H1 (cell line): ENCODE measurements around the gene MAJIN. TPM values are rescaled to one million over a fixed set of nuclear protein-coding genes. Genes with fewer than 3 reads are reported as not detected.

Source experiments
- CTCF ChIA-PET: fragments of 300-600 bp; sonication (Branson Sonifier 250); formaldehyde crosslinking; loops from one replicate; lab custom pipeline; 2021; ENCODE audit not compliant: partially characterized antibody; lab: Charles Lee
- POLR2A ChIA-PET: fragments of 300-600 bp; sonication (Branson Sonifier 250); formaldehyde crosslinking; loops from one replicate; lab custom pipeline; 2021; ENCODE audit warnings: inconsistent platforms; ENCODE audit not compliant: partially characterized antibody; lab: Charles Lee
- DNase-seq, 2 experiments: peaks; one replicate each; pipeline versions ENCODE4 v3.0.0 to v3.0.0-alpha.2; 2010 to 2022; ENCODE audit warnings: low spot score in 2 of 2, low read depth in 1 of 2, mixed read lengths in 1 of 2
- FAIRE-seq: peaks from 2 replicates; lab custom pipeline; 2011; peaks lifted over from hg19 to GRCh38; lab: Jason Lieb, UNC
- H2AFZ ChIP-seq: 2 replicates; pipeline ENCODE4 v1.8.1; 2012; ENCODE audit warnings: low read length, inconsistent platforms
- H2AK5ac ChIP-seq: 2 replicates; pipeline ENCODE4 v1.6.1; 2013; ENCODE audit warnings: low read depth, low read length
- H2BK120ac ChIP-seq: replicated peaks from 2 replicates; pipeline ENCODE3; 2013; ENCODE audit warnings: low read depth, low read length, inconsistent platforms
- H2BK12ac ChIP-seq: 2 replicates; pipeline ENCODE4 v1.6.1; 2013; ENCODE audit warnings: low read depth, low read length
- H2BK15ac ChIP-seq: 2 replicates; pipeline ENCODE4 v1.6.1; 2013; ENCODE audit warnings: low read length
- H2BK20ac ChIP-seq: 2 replicates; pipeline ENCODE4 v1.6.1; 2013; ENCODE audit warnings: low read length
- H2BK5ac ChIP-seq: 2 replicates; pipeline ENCODE4 v1.6.1; 2013; ENCODE audit warnings: low read depth, low read length
- H3K14ac ChIP-seq: 2 replicates; pipeline ENCODE4 v1.6.1; 2013; ENCODE audit warnings: inconsistent platforms; ENCODE audit not compliant: insufficient read length
- H3K18ac ChIP-seq: 2 replicates; pipeline ENCODE4 v1.6.1; 2013; ENCODE audit warnings: low read length; ENCODE audit errors: extremely low read depth
- H3K23ac ChIP-seq: 2 replicates; pipeline ENCODE4 v1.6.1; 2013; ENCODE audit warnings: inconsistent platforms; ENCODE audit not compliant: insufficient read length
- H3K23me2 ChIP-seq: 2 replicates; pipeline ENCODE4 v1.6.1; 2013; ENCODE audit warnings: low read depth, low read length
- H3K27ac ChIP-seq: 2 replicates; pipeline ENCODE4 v1.6.1; 2011; ENCODE audit warnings: low read depth, low read length, inconsistent platforms
- H3K27me3 ChIP-seq, 4 experiments: replicated peaks in 1 of 4; 1 replicate in 1 of 4; 2 replicates in 3 of 4; pipeline versions ENCODE4 v1.6.1 to v1.8.1; 2011 to 2013; ENCODE audit warnings: low read length in 3 of 4, mild to moderate bottlenecking in 3 of 4, inconsistent platforms in 2 of 4, mixed read lengths in 2 of 4, moderate library complexity in 1 of 4; ENCODE audit not compliant: control insufficient read depth in 3 of 4, insufficient read depth in 3 of 4; ENCODE audit errors: extremely low read depth in 1 of 4
- H3K36me3 ChIP-seq, 4 experiments: 2 replicates each; pipeline versions ENCODE4 v1.6.1 to v1.8.1; 2011 to 2013; ENCODE audit warnings: mild to moderate bottlenecking in 4 of 4, low read length in 3 of 4, moderate library complexity in 2 of 4, control low read depth in 1 of 4, inconsistent platforms in 1 of 4; ENCODE audit not compliant: insufficient read depth in 4 of 4, control insufficient read depth in 2 of 4
- H3K4ac ChIP-seq: replicated peaks from 2 replicates; pipeline ENCODE3; 2013; ENCODE audit warnings: low read length, low read depth, mixed read lengths, inconsistent platforms; ENCODE audit not compliant: insufficient read length
- H3K4me1 ChIP-seq, 4 experiments: replicated peaks in 1 of 4; 1 replicate in 1 of 4; 2 replicates in 3 of 4; pipeline versions ENCODE4 v1.6.1 to v1.8.1; 2011 to 2013; ENCODE audit warnings: low read length in 3 of 4, inconsistent platforms in 2 of 4, mixed read lengths in 1 of 4; ENCODE audit not compliant: insufficient read depth in 4 of 4, control insufficient read depth in 3 of 4
- H3K4me2 ChIP-seq, 2 experiments: 2 replicates each; pipeline versions ENCODE4 v1.6.1 to v1.8.1; 2011 to 2013; ENCODE audit warnings: low read depth in 2 of 2, low read length in 2 of 2, control low read depth in 1 of 2, inconsistent platforms in 1 of 2, mild to moderate bottlenecking in 1 of 2; ENCODE audit not compliant: insufficient read depth in 1 of 2
- H3K4me3 ChIP-seq, 4 experiments: fragments of 200-600, 300-600 bp in 1 of 4; sonication (generic), shearing (Covaris generic), sonication (Bioruptor Twin) in 1 of 4; 2 replicates each; pipeline versions ENCODE4 v1.5.1 to v1.8.1; 2011 to 2016; ENCODE audit warnings: low read length in 4 of 4, low read depth in 3 of 4, control low read depth in 2 of 4, inconsistent platforms in 2 of 4, mild to moderate bottlenecking in 2 of 4, mixed read lengths in 1 of 4, moderate library complexity in 1 of 4; ENCODE audit not compliant: insufficient read depth in 2 of 4; ENCODE audit errors: extremely low read depth in 1 of 4
- H3K56ac ChIP-seq: replicated peaks from 2 replicates; pipeline ENCODE3; 2013; ENCODE audit warnings: low read depth, mild to moderate bottlenecking, mixed read lengths, low read length, inconsistent platforms; ENCODE audit not compliant: insufficient read length
- H3K79me1 ChIP-seq: 2 replicates; pipeline ENCODE4 v1.6.1; 2013; ENCODE audit warnings: low read depth, low read length, control low read depth
- H3K79me2 ChIP-seq, 2 experiments: 2 replicates each; pipeline versions ENCODE4 v1.6.1 to v1.8.1; 2012 to 2013; ENCODE audit warnings: low read length in 2 of 2, mild to moderate bottlenecking in 2 of 2, inconsistent platforms in 1 of 2; ENCODE audit not compliant: insufficient read depth in 2 of 2, control insufficient read depth in 1 of 2
- H3K9ac ChIP-seq, 4 experiments: replicated peaks in 1 of 4; 1 replicate in 1 of 4; 2 replicates in 3 of 4; pipeline versions ENCODE4 v1.6.1 to v1.8.1; 2011 to 2013; ENCODE audit warnings: low read depth in 3 of 4, low read length in 3 of 4, control low read depth in 2 of 4, mild to moderate bottlenecking in 2 of 4, moderate library complexity in 2 of 4, inconsistent platforms in 1 of 4; ENCODE audit errors: extremely low read depth in 1 of 4
- H3K9me3 ChIP-seq, 2 experiments: 2 replicates each; pipeline versions ENCODE4 v1.6.1 to v1.8.1; 2012 to 2013; ENCODE audit warnings: mild to moderate bottlenecking in 2 of 2, moderate library complexity in 2 of 2, control low read depth in 1 of 2, inconsistent platforms in 1 of 2, low read depth in 1 of 2, low read length in 1 of 2, mixed read lengths in 1 of 2; ENCODE audit not compliant: insufficient read depth in 2 of 2
- H4K20me1 ChIP-seq, 2 experiments: replicated peaks in 1 of 2; 2 replicates each; pipeline versions ENCODE3 to v1.8.1; 2011 to 2013; ENCODE audit warnings: inconsistent platforms in 2 of 2, low read length in 2 of 2, mild to moderate bottlenecking in 1 of 2; ENCODE audit not compliant: insufficient read depth in 2 of 2, control insufficient read depth in 1 of 2
- H4K5ac ChIP-seq: 2 replicates; pipeline ENCODE4 v1.6.1; 2013; ENCODE audit warnings: low read length, low read depth, mixed read lengths, inconsistent platforms; ENCODE audit not compliant: insufficient read length
- H4K8ac ChIP-seq: 2 replicates; pipeline ENCODE4 v1.8.0; 2013; ENCODE audit warnings: mild to moderate bottlenecking, moderate library complexity, low read length, inconsistent platforms; ENCODE audit not compliant: insufficient read depth; ENCODE audit errors: extremely low read depth
- H4K91ac ChIP-seq: replicated peaks from 2 replicates; pipeline ENCODE3; 2013; ENCODE audit warnings: low read length, mixed read lengths, inconsistent platforms; ENCODE audit not compliant: insufficient read length
- EP300 ChIP-seq, 2 experiments: IDR thresholded peaks; 1 replicate in 1 of 2; 2 replicates in 1 of 2; pipeline ENCODE4 v1.6.1; 2011 to 2012; ENCODE audit warnings: low read depth in 2 of 2, low read length in 2 of 2, mild to moderate bottlenecking in 2 of 2, borderline replicate concordance in 1 of 2, inconsistent platforms in 1 of 2, moderate library complexity in 1 of 2
- RAD21 ChIP-seq, 2 experiments: IDR thresholded peaks in 1 of 2; conservative IDR thresholded peaks in 1 of 2; 2 replicates each; pipeline ENCODE4 v1.6.1; 2011; ENCODE audit warnings: low read depth in 2 of 2, low read length in 2 of 2, improper control_type of control experiment in 1 of 2, inconsistent platforms in 1 of 2, mild to moderate bottlenecking in 1 of 2, moderate library complexity in 1 of 2
- SAP30 ChIP-seq: fragments of 300-600 bp; sonication (generic); IDR thresholded peaks from 2 replicates; pipeline ENCODE4 v1.7.1; 2012; ENCODE audit warnings: low read length, moderate library complexity, mild to moderate bottlenecking, inconsistent platforms; ENCODE audit not compliant: insufficient read depth, insufficient replicate concordance
- TAF1 ChIP-seq: IDR thresholded peaks from 2 replicates; pipeline ENCODE4 v1.6.1; 2011; ENCODE audit warnings: mild to moderate bottlenecking, low read depth, low read length
- TBP ChIP-seq: IDR thresholded peaks from 2 replicates; pipeline ENCODE4 v1.6.1; 2011; ENCODE audit warnings: low read depth, low read length, improper control_type of control experiment
- WGBS, 2 experiments: shearing (Covaris generic) in 1 of 2; methylation state at CpG; one replicate each; pipeline versions ENCODE4 v1.1.6 to v1.1.7; 2013 to 2015; ENCODE audit warnings: low lambda C conversion rate in 2 of 2, mixed read lengths in 2 of 2, inconsistent platforms in 1 of 2, low coverage in 1 of 2, missing lambda C conversion rate in 1 of 2; ENCODE audit not compliant: insufficient replicate concordance in 2 of 2, insufficient coverage in 1 of 2, insufficient read length in 1 of 2; ENCODE audit errors: extremely low coverage in 1 of 2, missing lambda C conversion rate in 1 of 2; 5-methylcytosine and 5-hydroxymethylcytosine counted together
- polyA plus RNA-seq, 7 experiments: library from polyadenylated mRNA; depleted of rRNA in 3 of 7; stranded (reverse) in 5 of 7; unstranded in 2 of 7; fragments of >200 nt in 5 of 7; fragments of 200-250 nt in 2 of 7; gene quantifications; 1 replicate in 5 of 7; 2 replicates in 1 of 7; 4 replicates in 1 of 7; pipeline versions ENCODE4 v1.2.1 to v1.2.3, GENCODE V29; 2011 to 2013; ENCODE audit warnings: missing spikeins in 2 of 7, mixed read lengths in 2 of 7
- total RNA-seq: library from RNA; stranded (reverse); fragmentation: NEBNext Ultra II Directional; extraction: Animal tissue kit (Norgen Biotek cat#: 25700); gene quantifications from 2 replicates; pipeline ENCODE4 v1.2.1, GENCODE V29; 2021
- TF ChIP-seq, protein P1 (sequence below): IDR thresholded peaks from 2 replicates; pipeline ENCODE4 v1.6.1; 2012; ENCODE audit warnings: inconsistent platforms

Gene MAJIN
- total and polyA plus RNA-seq, 2 of the 8 experiments (the other 6 are each of a cell fraction or from before 2014, with no cell fraction given): not detected

GRCh38 chr11:64935359-64936081, 36.4 kb downstream of the MAJIN start, which contains the start of gene GPHA2:
Gene GPHA2, minus strand, starts transcription at chr11:64935893. Its CDS starts 433 bp downstream, at chr11:64935460.
- Histone ChIP-seq H3K4me3 (peak within 1 kb of the TSS in 2 of 4 experiments; percentile 19 to 38; a peak in 2 of 8 replicates), H3K27ac (no peak within 1 kb of the TSS), H2BK120ac (peak within 1 kb of the TSS; percentile 65), H3K4ac (peak within 1 kb of the TSS; percentile 48), H3K9me3 (no peaks in the 10 kb centered on the region), H2BK15ac (peak within 1 kb of the TSS; percentile 84), H4K5ac (no peak within 1 kb of the TSS), H2BK12ac (peak within 1 kb of the TSS; percentile 90; the same call in 1 of the 2 replicates), H3K18ac (peak within 1 kb of the TSS; percentile 63; the same call in 1 of the 2 replicates), H4K91ac (peak within 1 kb of the TSS; percentile 89), H2BK20ac (peak within 1 kb of the TSS; percentile 89), H4K20me1 (peaks cover 0 to 4% of the 10 kb centered on the region in 2 experiments), H2AK5ac (no peak within 1 kb of the TSS), H3K79me2 (no peaks in the 10 kb centered on the region), H3K4me1 (peaks cover 1 to 14% (median 7%) of the 10 kb centered on the region in 4 experiments), H3K27me3 (no peaks in the 10 kb centered on the region; a peak in 1 of 7 replicates), H3K4me2 (peak within 1 kb of the TSS; percentile 40 to 65), H2AFZ (peak within 1 kb of the TSS; percentile 59; the same call in 1 of the 2 replicates), H3K56ac (no peak within 1 kb of the TSS), H3K79me1 (no peaks in the 10 kb centered on the region), H2BK5ac (peak within 1 kb of the TSS; percentile 81; the same call in 1 of the 2 replicates), H3K36me3 (no peaks in the 10 kb centered on the region), H3K23me2 (peaks cover 2% of the 10 kb centered on the region; the same call in 1 of the 2 replicates), H3K14ac (no peak within 1 kb of the TSS), H3K23ac (no peak within 1 kb of the TSS), H3K9ac (peak within 1 kb of the TSS in 1 of 4 experiments; percentile 19; a peak in 1 of 7 replicates), H4K8ac (peak within 1 kb of the TSS; percentile 7; the same call in 1 of the 2 replicates)
- CTCF ChIA-PET: interaction anchor here (0.7 to 4.6 kb wide), 15 partner anchors 9 to 1486 kb away, joined by 3 to 20 read pairs (median 4); partner anchors contain the start of genes ARL2, BATF2 and TM7SF2
- DNase-seq (peak; percentile 53 to 61), FAIRE-seq (no peak)
- WGBS, 2 experiments: 36% methylated on average over 14 of the region's 14 CpGs; no CpG with 5 or more reads in 1 of the 2 experiments
- POLR2A ChIA-PET: interaction anchor here (0.7 to 1.4 kb wide), 9 partner anchors 9 to 198 kb away, joined by 3 to 5 read pairs (median 3); partner anchors contain the start of genes ARL2, BATF2, FAU and MAJIN
- TF ChIP-seq RAD21 (IDR thresholded peaks at IDR 0.05 in 1 of 2, conservative IDR thresholded peaks at IDR 0.05 in 1 of 2; ENCODE audit: low read depth in 2 of 2, low read length in 2 of 2) (peak in 1 of 2 experiments; percentile 21; a peak in 2 of 4 replicates), SAP30 (no peak), TAF1 (peak; percentile 50; the same call in 1 of the 2 replicates), EP300 (IDR thresholded peaks at IDR 0.05; ENCODE audit: borderline replicate concordance in 1 of 2, low read depth in 2 of 2, low read length in 2 of 2) (no peak), TBP (peak; percentile 69; the same call in 1 of the 2 replicates)
- TF ChIP-seq, protein P1, sequence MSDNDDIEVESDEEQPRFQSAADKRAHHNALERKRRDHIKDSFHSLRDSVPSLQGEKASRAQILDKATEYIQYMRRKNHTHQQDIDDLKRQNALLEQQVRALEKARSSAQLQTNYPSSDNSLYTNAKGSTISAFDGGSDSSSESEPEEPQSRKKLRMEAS: peak; percentile 31; the same call in 1 of the 2 replicates
